H1 (cell line): ENCODE measurements around the gene KDM8. TPM values are rescaled to one million over a fixed set of nuclear protein-coding genes. Genes with fewer than 3 reads are reported as not detected.

Experiments used
- CBX8 ChIP-seq: fragments of 300-800, 300-1000 bp; sonication (generic); IDR thresholded peaks from 2 replicates; pipeline ENCODE4 v1.7.1; 2016; ENCODE audit warnings: low read depth, low read length, borderline replicate concordance
- GTF2F1 ChIP-seq: IDR thresholded peaks from 2 replicates; pipeline ENCODE4 v1.6.1; 2012; ENCODE audit warnings: low read depth, low read length, improper control_type of control experiment, borderline replicate concordance
- KDM5A ChIP-seq: fragments of 200-600 bp; IDR thresholded peaks from 2 replicates; pipeline ENCODE4 v1.7.1; 2012; ENCODE audit warnings: mild to moderate bottlenecking, low read length, inconsistent platforms, mixed read lengths
- SIN3A ChIP-seq, 2 experiments: IDR thresholded peaks in 1 of 2; conservative IDR thresholded peaks in 1 of 2; 2 replicates each; pipeline ENCODE4 v1.6.1; 2011 to 2012; ENCODE audit warnings: low read length in 2 of 2, improper control_type of control experiment in 1 of 2, low read depth in 1 of 2, mild to moderate bottlenecking in 1 of 2
- SIX5 ChIP-seq: IDR thresholded peaks from 2 replicates; pipeline ENCODE4 v1.6.1; 2011; ENCODE audit warnings: mild to moderate bottlenecking, low read depth, low read length
- YY1 ChIP-seq: IDR thresholded peaks from 2 replicates; pipeline ENCODE4 v1.6.1; 2011; ENCODE audit warnings: low read depth, mild to moderate bottlenecking, low read length
- polyA plus RNA-seq, 7 experiments: library from polyadenylated mRNA; depleted of rRNA in 3 of 7; stranded (reverse) in 5 of 7; unstranded in 2 of 7; fragments of >200 nt in 5 of 7; fragments of 200-250 nt in 2 of 7; gene quantifications; 1 replicate in 5 of 7; 2 replicates in 1 of 7; 4 replicates in 1 of 7; pipeline versions ENCODE4 v1.2.1 to v1.2.3, GENCODE V29; 2011 to 2013; ENCODE audit warnings: missing spikeins in 2 of 7, mixed read lengths in 2 of 7
- total RNA-seq: library from RNA; stranded (reverse); fragmentation: NEBNext Ultra II Directional; extraction: Animal tissue kit (Norgen Biotek cat#: 25700); gene quantifications from 2 replicates; pipeline ENCODE4 v1.2.1, GENCODE V29; 2021
- TF ChIP-seq, protein P1 (sequence below): fragments of 300-600 bp; sonication (generic); IDR thresholded peaks from 2 replicates; pipeline ENCODE4 v1.7.1; 2012; ENCODE audit warnings: low read length, moderate library complexity, mild to moderate bottlenecking, inconsistent platforms; ENCODE audit not compliant: insufficient replicate concordance
- TF ChIP-seq, protein P2 (sequence below): IDR thresholded peaks from 2 replicates; pipeline ENCODE4 v1.6.1; 2012; ENCODE audit warnings: low read length, inconsistent platforms
- TF ChIP-seq, protein P3 (sequence below): IDR thresholded peaks from 2 replicates; pipeline ENCODE4 v1.6.1; 2011; ENCODE audit warnings: low read depth, mild to moderate bottlenecking, low read length; ENCODE audit not compliant: insufficient read depth

KDM8 gene
- total and polyA plus RNA-seq, 2 of the 8 experiments (the other 6 are each of a cell fraction or from before 2014, with no cell fraction given): 10.3 to 12.8 TPM

DNA sequence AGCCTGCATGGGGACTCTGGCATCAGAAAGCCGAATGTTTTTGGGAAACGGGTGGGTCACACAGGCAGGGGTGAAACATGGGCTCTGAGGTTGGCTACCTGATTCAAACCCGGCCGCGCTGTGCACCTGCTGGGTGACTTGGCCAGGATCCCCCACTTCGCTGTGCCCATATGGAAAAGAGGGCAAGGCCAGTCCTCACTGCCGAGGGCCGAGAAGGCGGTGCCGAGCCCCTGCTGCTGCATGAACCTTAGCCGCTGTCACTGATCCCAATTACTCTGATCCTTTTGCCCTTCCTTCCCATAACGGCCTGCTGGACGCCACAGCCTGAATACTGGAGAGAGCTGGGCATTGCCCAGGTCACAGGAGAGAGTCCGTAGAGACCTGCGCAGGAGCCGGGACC, 17.7 kb downstream of the KDM8 start (continued):
- TF ChIP-seq, protein P1, sequence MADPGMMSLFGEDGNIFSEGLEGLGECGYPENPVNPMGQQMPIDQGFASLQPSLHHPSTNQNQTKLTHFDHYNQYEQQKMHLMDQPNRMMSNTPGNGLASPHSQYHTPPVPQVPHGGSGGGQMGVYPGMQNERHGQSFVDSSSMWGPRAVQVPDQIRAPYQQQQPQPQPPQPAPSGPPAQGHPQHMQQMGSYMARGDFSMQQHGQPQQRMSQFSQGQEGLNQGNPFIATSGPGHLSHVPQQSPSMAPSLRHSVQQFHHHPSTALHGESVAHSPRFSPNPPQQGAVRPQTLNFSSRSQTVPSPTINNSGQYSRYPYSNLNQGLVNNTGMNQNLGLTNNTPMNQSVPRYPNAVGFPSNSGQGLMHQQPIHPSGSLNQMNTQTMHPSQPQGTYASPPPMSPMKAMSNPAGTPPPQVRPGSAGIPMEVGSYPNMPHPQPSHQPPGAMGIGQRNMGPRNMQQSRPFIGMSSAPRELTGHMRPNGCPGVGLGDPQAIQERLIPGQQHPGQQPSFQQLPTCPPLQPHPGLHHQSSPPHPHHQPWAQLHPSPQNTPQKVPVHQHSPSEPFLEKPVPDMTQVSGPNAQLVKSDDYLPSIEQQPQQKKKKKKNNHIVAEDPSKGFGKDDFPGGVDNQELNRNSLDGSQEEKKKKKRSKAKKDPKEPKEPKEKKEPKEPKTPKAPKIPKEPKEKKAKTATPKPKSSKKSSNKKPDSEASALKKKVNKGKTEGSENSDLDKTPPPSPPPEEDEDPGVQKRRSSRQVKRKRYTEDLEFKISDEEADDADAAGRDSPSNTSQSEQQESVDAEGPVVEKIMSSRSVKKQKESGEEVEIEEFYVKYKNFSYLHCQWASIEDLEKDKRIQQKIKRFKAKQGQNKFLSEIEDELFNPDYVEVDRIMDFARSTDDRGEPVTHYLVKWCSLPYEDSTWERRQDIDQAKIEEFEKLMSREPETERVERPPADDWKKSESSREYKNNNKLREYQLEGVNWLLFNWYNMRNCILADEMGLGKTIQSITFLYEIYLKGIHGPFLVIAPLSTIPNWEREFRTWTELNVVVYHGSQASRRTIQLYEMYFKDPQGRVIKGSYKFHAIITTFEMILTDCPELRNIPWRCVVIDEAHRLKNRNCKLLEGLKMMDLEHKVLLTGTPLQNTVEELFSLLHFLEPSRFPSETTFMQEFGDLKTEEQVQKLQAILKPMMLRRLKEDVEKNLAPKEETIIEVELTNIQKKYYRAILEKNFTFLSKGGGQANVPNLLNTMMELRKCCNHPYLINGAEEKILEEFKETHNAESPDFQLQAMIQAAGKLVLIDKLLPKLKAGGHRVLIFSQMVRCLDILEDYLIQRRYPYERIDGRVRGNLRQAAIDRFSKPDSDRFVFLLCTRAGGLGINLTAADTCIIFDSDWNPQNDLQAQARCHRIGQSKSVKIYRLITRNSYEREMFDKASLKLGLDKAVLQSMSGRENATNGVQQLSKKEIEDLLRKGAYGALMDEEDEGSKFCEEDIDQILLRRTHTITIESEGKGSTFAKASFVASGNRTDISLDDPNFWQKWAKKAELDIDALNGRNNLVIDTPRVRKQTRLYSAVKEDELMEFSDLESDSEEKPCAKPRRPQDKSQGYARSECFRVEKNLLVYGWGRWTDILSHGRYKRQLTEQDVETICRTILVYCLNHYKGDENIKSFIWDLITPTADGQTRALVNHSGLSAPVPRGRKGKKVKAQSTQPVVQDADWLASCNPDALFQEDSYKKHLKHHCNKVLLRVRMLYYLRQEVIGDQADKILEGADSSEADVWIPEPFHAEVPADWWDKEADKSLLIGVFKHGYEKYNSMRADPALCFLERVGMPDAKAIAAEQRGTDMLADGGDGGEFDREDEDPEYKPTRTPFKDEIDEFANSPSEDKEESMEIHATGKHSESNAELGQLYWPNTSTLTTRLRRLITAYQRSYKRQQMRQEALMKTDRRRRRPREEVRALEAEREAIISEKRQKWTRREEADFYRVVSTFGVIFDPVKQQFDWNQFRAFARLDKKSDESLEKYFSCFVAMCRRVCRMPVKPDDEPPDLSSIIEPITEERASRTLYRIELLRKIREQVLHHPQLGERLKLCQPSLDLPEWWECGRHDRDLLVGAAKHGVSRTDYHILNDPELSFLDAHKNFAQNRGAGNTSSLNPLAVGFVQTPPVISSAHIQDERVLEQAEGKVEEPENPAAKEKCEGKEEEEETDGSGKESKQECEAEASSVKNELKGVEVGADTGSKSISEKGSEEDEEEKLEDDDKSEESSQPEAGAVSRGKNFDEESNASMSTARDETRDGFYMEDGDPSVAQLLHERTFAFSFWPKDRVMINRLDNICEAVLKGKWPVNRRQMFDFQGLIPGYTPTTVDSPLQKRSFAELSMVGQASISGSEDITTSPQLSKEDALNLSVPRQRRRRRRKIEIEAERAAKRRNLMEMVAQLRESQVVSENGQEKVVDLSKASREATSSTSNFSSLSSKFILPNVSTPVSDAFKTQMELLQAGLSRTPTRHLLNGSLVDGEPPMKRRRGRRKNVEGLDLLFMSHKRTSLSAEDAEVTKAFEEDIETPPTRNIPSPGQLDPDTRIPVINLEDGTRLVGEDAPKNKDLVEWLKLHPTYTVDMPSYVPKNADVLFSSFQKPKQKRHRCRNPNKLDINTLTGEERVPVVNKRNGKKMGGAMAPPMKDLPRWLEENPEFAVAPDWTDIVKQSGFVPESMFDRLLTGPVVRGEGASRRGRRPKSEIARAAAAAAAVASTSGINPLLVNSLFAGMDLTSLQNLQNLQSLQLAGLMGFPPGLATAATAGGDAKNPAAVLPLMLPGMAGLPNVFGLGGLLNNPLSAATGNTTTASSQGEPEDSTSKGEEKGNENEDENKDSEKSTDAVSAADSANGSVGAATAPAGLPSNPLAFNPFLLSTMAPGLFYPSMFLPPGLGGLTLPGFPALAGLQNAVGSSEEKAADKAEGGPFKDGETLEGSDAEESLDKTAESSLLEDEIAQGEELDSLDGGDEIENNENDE: no peak
- TF ChIP-seq KDM5A: no peak
- TF ChIP-seq, protein P2, sequence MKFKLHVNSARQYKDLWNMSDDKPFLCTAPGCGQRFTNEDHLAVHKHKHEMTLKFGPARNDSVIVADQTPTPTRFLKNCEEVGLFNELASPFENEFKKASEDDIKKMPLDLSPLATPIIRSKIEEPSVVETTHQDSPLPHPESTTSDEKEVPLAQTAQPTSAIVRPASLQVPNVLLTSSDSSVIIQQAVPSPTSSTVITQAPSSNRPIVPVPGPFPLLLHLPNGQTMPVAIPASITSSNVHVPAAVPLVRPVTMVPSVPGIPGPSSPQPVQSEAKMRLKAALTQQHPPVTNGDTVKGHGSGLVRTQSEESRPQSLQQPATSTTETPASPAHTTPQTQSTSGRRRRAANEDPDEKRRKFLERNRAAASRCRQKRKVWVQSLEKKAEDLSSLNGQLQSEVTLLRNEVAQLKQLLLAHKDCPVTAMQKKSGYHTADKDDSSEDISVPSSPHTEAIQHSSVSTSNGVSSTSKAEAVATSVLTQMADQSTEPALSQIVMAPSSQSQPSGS: no peak
- no peak for TF ChIP-seq SIX5
- no peak for TF ChIP-seq GTF2F1
- TF ChIP-seq, protein P3, sequence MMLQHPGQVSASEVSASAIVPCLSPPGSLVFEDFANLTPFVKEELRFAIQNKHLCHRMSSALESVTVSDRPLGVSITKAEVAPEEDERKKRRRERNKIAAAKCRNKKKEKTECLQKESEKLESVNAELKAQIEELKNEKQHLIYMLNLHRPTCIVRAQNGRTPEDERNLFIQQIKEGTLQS: no peak
- TF ChIP-seq CBX8: no peak
- TF ChIP-seq YY1: no peak
- TF ChIP-seq SIN3A (conservative IDR thresholded peaks at IDR 0.05 in 1 of 2, IDR thresholded peaks at IDR 0.05 in 1 of 2; ENCODE audit: low read depth in 1 of 2, low read length in 2 of 2): no peak
- TF ChIP-seq, all 59 proteins: peak for 0
